Kidney epithelial cell (primary cell): ENCODE measurements around the gene FGF1. TPM values are rescaled to one million over a fixed set of nuclear protein-coding genes. Genes with fewer than 3 reads are reported as not detected.

Experiments
- DNase-seq: peaks from one replicate; pipeline ENCODE4 v3.0.0-alpha.2; 2010; ENCODE audit warnings: low read depth
- H3K27me3 ChIP-seq: 2 replicates; pipeline ENCODE4 v1.6.0; 2011; ENCODE audit warnings: low read length; ENCODE audit not compliant: control insufficient read depth, insufficient read depth
- H3K36me3 ChIP-seq: 2 replicates; pipeline ENCODE4 v1.5.1; 2011; ENCODE audit warnings: low read length; ENCODE audit not compliant: control insufficient read depth, insufficient read depth
- H3K4me3 ChIP-seq: 2 replicates; pipeline ENCODE4 v1.5.1; 2011; ENCODE audit warnings: low read depth, mild to moderate bottlenecking, control low read depth, low read length
- total RNA-seq: library from RNA; depleted of rRNA; stranded (reverse); fragments of >200 nt; gene quantifications from 2 replicates; pipeline ENCODE4 v1.2.3, GENCODE V29; 2015
- TF ChIP-seq, protein P1 (sequence below): IDR thresholded peaks from 2 replicates; pipeline ENCODE4 v1.5.1; 2011; ENCODE audit warnings: mild to moderate bottlenecking, moderate library complexity, low read length, control low read depth, inconsistent platforms; ENCODE audit not compliant: insufficient read depth, poor library complexity, severe bottlenecking

FGF1 gene
- total RNA-seq, 1 donor from 2014 or later: 12.1 TPM

DNA sequence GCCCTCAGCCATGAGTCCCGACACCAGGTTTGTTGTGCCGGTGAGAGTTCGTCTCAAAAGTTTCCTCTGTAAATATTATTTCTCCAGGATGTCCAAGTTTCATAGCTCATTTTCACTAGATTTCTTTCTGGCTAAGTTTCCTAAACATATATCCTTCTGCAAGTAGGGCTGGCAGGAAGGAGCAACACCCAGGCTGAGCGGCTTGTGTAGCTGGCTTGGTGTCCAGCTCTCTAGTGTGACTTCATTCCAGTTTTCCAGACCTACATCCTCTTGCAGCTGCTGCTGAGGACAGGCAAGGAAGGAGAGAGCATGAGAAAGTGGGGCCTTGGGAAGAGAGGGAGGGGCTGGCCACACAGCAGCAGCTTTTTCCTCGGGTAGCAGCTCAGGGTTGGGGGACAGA, 80.3 kb downstream of the FGF1 start:
- DNase-seq: no peak
- TF ChIP-seq, protein P1, sequence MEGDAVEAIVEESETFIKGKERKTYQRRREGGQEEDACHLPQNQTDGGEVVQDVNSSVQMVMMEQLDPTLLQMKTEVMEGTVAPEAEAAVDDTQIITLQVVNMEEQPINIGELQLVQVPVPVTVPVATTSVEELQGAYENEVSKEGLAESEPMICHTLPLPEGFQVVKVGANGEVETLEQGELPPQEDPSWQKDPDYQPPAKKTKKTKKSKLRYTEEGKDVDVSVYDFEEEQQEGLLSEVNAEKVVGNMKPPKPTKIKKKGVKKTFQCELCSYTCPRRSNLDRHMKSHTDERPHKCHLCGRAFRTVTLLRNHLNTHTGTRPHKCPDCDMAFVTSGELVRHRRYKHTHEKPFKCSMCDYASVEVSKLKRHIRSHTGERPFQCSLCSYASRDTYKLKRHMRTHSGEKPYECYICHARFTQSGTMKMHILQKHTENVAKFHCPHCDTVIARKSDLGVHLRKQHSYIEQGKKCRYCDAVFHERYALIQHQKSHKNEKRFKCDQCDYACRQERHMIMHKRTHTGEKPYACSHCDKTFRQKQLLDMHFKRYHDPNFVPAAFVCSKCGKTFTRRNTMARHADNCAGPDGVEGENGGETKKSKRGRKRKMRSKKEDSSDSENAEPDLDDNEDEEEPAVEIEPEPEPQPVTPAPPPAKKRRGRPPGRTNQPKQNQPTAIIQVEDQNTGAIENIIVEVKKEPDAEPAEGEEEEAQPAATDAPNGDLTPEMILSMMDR: no peak
- no peak overlapping the region for H3K4me3 ChIP-seq
- no peaks in the 10 kb centered on the region for H3K27me3 ChIP-seq
- no peaks in the 10 kb centered on the region for H3K36me3 ChIP-seq

DNA sequence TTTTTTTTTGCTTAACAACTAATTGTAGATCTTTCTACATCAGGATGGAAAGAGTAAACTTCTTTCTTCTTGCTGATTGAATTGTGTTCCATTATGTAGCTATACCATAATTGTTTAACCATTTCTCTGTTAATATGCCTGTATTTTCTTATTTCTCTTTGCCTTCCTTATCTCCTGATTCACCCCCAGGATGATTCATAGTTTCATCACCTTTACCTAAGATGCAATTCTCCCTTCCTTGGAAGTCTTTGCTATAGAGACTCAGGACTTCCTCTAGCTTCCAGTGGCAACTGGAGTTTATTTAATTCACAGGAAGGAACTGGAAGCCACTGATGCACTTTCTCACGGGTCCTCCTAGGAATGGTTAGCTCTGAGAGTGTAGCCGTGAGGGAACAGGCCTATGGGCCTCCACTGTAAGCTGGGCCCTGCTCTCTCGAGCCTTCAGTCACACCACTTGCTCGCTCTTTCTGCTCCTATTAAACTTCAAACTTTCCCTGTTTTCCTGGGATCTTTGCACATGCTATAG, 83.1 kb downstream of the FGF1 start:
- DNase-seq: no peak
- Histone ChIP-seq H3K27me3 (no peaks in the 10 kb centered on the region), H3K36me3 (no peaks in the 10 kb centered on the region), H3K4me3 (no peak overlapping the region)
- TF ChIP-seq, protein P1: no peak

DNA sequence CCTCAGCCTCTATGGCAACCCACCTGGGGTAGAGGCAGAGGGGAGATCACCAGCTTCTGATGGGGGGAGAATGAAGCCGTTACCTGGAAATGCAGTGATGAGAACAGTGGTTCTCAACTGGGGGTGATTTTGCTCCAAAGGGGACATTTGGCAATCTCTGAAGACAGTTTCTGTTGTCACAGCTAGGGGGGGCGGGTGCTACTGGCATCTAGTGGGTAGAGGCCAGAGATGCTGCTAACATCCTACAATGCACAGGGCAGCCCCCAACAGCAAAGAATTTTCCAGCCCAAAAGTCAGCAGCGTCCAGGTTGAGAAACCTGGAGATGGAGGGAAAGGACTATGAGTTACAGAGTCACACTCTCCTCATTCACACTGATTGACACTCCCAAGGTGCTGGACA, 84.5 kb downstream of the FGF1 start:
- Histone ChIP-seq H3K36me3 (no peaks in the 10 kb centered on the region), H3K4me3 (no peak overlapping the region), H3K27me3 (no peaks in the 10 kb centered on the region)
- TF ChIP-seq, protein P1: peak; percentile 18
- DNase-seq: no peak

DNA sequence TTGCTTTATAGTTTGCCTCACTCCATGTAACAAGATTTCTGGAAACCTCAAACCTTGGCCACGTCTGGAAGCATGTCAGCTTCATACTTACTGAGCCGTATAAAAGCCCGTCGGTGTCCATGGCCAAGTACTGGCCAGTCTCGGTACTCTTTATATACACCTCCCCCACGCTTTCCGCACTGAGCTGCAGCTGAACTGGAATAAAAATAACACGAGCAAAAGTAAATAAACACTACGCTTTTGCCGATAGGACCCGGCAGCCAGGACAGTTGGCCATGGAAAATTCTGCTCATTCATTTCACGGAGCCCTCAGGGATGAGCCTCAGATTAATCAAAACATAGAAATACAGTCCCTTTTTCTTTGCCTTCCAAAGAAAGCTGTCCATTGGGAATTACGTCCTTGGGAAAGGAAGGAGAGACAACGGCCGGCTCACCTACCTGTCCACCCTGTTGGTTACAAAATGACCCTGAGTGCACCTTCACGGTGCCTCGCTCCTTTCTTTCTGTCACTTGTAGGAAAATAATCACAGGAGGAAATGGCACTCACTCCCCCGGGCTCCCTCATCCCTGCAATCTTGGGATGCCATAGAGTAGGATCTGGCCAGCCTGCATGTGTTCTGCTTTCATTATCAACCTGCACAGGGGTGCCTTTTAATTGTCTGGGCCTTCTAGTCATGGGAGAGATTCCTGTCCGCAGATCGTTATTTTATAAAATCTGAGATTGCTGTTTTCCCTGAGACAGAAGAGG, 85.1 kb downstream of the FGF1 start:
- no peak for DNase-seq
- no peak overlapping the region for H3K4me3 ChIP-seq
- H3K27me3 ChIP-seq: no peaks in the 10 kb centered on the region
- no peaks in the 10 kb centered on the region for H3K36me3 ChIP-seq
- TF ChIP-seq, protein P1: no peak

DNA sequence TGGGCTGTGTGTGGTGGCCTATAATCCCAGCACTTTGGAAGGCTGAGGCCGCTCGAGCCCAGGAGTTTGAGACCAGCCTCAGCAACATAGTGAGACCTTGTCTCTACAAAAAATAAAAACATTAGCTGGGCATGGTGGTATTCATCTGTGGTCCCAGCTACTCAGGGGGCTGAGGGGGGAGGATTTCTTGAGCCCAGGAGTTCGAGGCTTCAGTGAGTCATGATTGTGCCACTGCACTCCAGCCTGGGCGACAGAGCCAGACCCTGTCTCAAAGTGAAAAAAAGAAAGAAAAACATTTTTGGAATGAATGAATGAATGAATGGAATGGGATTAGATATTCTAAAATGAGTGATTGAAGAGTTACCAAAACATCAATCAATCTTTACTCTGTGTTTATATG, 85.8 kb downstream of the FGF1 start:
- Histone ChIP-seq H3K36me3 (no peaks in the 10 kb centered on the region), H3K4me3 (no peak overlapping the region), H3K27me3 (no peaks in the 10 kb centered on the region)
- DNase-seq: no peak
- TF ChIP-seq, protein P1: no peak

DNA sequence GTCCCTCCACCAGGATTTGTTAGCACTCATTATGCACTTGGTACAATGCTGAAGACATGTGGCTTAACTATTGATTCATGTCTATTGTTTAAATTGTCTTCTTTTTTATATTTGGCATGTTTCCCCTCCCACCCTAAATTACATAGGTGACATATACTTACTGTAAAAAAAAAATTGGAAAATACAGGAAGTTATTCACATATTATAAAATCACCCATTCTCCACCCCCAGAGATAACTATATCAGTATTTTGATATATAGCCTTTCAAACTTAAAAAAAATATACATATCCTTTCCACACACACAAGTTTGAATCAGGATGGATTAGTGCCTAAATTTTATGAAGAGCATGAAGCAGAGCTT, 87.6 kb downstream of the FGF1 start:
- H3K4me3 ChIP-seq: no peak overlapping the region
- DNase-seq: no peak
- no peaks in the 10 kb centered on the region for H3K36me3 ChIP-seq
- H3K27me3 ChIP-seq: no peaks in the 10 kb centered on the region
- TF ChIP-seq, protein P1: no peak
